Amniotic stem cell (primary cell): ENCODE data around the gene RUFY1.
"Not testable (repeated sequence)": the region's sequence is repeated elsewhere in the genome, so short reads cannot be mapped to it uniquely, and the experiment has no call there.

ENCODE experiments used
- DNase-seq: peaks from one replicate; lab custom pipeline; 2025; lab: John Stamatoyannopoulos, UW

The RUFY1 gene, protein sequence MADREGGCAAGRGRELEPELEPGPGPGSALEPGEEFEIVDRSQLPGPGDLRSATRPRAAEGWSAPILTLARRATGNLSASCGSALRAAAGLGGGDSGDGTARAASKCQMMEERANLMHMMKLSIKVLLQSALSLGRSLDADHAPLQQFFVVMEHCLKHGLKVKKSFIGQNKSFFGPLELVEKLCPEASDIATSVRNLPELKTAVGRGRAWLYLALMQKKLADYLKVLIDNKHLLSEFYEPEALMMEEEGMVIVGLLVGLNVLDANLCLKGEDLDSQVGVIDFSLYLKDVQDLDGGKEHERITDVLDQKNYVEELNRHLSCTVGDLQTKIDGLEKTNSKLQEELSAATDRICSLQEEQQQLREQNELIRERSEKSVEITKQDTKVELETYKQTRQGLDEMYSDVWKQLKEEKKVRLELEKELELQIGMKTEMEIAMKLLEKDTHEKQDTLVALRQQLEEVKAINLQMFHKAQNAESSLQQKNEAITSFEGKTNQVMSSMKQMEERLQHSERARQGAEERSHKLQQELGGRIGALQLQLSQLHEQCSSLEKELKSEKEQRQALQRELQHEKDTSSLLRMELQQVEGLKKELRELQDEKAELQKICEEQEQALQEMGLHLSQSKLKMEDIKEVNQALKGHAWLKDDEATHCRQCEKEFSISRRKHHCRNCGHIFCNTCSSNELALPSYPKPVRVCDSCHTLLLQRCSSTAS

DNA sequence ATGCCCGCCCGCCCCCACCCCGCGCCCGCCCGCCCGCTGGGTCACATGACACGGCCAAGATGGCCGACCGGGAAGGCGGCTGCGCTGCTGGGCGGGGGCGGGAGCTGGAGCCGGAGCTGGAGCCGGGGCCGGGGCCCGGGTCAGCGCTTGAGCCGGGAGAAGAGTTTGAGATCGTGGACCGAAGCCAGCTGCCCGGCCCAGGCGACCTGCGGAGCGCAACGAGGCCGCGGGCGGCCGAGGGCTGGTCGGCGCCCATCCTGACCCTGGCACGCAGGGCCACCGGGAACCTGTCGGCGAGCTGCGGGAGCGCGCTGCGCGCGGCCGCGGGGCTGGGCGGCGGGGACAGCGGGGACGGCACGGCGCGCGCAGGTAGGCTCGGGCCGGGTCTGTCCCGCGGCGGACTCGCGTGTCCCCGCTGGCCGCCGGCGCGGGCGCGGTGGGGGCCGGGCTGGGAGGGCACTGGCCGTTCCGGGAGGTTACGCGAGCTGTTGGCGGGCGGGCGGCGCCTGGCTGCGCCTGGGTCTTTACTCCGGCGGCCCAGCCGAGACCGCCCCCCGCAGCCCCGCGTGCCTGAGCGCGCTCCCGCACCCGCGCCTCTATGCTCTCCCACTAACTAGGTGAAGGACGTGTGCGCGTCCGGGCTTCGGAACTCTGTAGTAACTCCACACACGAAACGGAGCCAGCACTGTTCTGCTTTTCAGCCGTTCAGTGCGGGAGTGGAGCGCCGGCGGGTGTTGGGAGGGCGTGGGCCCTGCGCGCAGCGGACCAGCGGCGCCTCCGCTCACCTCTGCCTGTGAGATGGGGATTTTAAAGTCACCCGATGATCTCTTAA lies at the start of gene RUFY1:
Gene RUFY1 (plus strand): TSS at position 44 of the 832 bp plus-strand sequence. CDS start 16 bp downstream, at position 60.
- no peak for DNase-seq

DNA sequence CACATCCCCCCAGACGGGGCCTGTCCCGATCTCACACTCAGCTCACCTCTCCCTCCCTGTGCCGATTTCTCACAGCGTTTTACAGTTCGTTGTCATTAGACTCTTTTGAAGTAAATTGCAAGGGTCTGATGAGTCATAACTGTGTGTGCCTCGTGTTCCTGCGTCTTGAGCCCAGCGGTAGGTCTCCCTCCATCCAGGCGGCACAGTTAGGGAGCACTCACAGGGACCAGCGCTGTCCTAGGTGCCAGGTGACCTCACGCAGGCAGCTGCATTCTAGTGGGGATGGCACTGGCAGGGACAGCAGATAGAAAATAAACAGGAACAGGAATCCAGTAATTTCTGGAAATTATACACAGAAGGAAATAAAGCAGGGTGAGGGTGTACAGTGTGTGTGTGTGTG lies 48.4 kb upstream of the RUFY1 start:
- not testable (repeated sequence) for DNase-seq

DNA sequence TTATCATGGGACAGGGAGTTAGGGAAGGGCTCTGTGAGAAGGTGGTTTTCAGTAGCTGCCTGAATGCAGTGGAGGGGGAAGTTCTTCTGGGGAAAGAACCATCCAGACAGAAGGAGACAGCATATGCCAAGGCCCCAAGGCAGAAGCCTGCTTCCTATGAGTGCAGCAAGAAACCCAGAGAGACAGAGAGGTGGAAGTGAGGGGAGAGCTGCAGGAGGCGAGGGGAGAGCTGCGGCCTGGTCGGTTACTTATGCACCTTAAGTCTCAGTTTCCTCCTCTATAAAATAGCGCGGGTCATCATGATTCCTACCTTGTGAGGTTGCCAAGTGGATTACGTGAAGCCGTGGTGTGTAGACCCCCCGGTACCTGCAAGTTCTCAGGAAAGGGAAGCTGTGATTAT lies 47.9 kb upstream of the RUFY1 start:
- DNase-seq, result not testable (repeated sequence)

DNA sequence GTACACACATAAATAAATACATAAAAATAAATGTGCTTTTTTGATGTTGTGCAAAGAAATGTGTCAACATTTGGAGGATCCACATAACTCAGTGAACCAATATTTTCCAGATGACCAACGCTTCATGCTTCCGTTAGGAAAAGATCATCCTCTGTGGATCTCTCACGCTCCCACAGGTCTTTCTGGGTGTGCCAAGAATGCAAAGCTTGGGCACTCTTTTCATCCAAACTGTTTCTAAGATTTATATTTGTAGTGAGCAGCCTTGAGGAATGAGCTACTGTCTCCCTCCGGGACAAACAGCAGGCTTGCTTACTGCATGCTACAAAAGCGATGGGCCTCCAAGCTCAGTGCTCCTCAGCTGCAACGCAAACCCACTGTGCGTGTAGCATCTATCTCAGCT lies 46.2 kb upstream of the RUFY1 start:
- no peak for DNase-seq

DNA sequence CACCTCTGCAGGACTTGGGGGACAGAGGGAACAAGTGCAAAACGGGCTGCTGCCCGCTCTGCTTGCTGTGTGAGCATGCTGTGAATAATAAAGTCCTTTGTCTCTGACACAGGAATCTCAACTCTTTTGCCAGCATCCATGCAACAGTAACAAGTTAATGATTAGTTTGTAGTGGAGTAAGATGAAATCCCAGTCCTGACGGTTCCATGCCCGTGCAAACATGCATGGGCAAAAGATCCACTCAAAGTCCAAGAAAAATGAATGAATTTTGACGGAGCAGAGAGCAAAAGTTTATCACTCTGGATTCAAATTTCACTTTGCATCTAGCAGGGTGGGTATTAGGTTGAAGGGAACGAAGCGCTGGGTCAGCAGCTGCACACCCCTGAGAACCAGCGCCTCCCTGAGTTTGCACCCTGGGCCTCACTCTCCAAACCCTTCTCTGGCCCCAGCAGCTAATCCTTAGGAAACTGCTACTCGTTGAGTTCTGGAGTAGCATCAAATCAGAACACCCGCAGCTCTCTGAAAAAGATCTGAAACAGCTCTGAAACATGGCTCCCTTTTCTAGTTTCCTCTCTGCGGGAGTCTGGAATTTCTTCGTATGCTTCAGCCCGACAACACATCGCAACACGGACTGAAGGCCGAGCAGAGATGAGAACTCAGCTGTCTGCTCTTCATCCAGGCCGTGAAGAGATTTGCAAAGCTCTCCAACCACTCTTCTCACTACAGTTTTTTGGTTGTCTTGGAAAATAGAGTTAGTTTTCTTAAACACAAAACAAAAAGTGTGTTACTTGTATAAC lies 45.6 kb upstream of the RUFY1 start:
- no peak for DNase-seq

DNA sequence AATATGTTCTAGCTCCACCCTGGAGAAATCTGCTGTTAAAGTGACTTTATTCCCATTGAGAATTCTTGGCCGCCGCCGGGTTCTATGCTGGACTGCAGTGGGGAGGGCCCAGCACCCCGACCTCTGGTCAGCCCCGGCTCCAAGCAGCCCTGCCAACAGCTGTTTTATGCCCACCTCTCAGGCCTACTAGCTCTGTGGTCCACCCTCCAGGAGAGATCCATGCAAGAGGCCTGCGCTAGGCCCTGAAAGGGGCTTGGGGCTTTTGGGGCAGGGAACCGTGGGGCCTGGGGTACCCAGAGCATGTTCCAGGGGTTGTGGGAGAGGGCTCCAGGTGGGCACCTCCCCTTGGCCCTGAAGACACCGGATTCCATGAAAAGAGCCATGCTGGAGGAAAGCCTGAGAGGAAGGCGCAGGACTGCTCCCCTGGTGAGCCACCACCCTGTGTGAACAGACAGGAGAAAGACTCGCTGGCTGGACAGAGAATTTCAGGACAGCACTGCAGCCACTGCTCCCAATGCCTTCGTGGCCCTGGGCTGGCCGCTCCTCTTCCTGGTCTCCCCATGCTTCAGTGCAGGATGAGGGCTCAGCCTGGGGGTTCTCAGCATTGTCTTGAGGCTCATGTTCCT lies 44.6 kb upstream of the RUFY1 start:
- no peak for DNase-seq

DNA sequence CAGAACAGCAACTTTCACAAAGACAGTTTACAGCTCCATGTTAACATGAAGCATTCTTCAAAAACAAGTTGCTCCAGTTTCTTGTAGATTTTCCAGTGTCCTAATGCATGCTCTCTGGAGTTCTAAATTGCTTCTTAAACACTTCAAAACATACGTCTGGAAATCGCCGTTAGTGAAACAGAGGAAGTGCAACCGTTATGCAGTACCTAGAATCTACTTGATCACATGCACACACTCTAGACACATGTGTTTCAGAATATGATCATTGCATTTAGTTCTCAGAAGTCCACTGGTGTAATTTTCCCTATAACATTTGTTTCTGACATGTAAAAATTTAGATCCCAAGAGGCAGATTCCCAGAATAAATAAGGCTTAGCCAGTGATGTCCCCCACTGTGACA lies 41.1 kb upstream of the RUFY1 start:
- DNase-seq, result no peak

DNA sequence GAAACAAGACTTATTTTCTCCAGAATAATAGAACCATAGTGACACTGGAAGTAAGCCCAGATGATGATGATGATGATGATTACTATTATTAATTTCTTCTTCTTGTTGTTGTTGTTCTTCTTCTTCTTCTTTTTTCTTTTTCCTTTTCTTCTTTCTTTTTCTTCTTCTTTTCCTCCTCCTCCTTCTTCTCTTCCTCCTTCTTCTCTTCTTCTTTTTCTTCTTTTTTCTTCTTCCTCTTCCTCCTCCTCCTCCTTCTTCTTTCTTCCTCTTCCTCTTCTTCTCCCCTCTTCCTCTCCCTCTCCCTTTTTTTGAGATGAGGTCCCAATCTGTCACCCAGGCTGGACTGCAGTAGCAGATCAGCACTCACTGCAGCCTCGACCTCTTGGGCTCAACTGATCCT lies 40.5 kb upstream of the RUFY1 start:
- no peak for DNase-seq

DNA sequence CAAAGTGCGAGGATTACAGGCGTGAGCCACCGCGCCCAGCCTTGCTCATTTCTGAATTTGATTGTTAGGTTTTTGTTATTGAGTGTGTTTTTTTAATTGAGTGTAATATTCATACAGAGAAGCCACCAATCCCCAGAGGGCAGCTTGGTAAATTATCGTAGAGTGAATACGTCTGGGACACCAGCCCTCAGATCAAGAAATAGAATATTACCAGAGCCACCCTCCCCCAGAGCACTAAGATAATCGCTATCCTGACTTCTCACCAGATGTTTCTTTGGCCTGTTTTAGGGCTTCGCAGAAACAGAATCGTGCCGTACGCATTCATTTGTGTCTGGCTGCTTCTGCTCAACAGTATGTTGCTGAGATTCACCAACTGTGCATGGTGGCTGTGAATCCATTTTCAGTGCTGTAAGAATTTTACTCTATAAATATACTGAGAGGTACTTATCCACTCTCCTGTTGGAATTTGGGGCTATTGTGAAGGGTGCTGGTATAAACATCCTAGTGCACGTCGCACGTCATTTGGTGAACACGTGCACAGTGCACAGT lies 37.8 kb upstream of the RUFY1 start:
- DNase-seq, result no peak

DNA sequence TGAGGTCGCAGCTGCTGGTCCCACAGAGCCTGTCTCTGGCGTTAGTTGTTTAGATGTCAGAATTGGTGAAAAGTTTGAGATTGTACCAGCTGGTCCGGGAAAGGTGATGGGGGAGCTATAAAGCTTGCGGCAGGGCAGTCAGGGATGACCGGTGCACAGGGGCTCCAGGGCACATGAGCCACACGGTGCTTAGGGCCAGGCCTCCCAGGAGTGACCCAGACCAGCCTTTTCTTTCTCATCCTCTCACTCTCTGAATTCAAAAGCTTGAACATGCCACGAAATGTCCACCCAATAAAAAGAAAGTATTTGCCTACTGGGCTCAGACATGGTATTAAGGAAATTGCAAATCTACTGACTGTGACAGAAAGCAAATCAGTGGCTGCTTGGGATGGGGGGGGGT lies 34.9 kb upstream of the RUFY1 start:
- DNase-seq, result not testable (repeated sequence)

DNA sequence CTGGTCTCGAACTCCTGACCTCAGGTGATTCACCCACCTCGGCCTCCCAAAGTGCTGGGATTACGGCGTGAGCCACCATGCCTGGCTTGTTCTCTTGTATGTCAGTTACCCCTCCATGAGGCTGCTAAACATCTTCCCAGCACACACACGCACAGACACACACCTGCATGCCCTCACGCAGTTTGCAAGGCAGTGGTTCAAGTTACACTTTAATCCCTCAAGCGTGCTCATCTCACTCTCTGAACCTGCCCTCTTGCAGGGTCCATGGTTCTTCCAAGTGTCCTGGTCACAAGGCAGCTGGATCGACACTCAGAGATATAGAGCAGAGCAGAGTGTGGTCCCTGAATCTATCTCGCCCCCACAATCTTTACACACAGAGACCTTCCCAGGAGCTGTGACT lies 34.1 kb upstream of the RUFY1 start:
- DNase-seq, result no peak

DNA sequence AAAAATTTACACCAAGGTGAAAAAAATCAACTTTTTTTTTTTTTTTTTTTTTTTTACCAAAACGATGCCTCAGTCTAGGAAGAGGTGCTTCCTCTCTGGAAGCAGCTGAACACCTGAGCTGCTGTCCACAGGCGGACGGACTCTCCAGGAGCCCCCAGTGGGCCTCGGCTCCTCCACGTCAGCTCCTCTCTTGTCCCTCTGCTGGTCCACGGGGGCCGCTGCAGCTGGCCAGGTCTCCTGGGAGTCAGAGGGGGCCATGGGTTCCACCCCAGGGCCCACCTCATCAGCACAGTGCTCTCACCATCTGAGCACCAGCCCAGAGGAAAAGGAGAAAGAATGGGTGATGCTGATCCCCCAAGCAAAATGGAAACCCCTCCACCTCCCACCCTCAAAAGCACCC lies 32.6 kb upstream of the RUFY1 start:
- DNase-seq, result not testable (repeated sequence)

DNA sequence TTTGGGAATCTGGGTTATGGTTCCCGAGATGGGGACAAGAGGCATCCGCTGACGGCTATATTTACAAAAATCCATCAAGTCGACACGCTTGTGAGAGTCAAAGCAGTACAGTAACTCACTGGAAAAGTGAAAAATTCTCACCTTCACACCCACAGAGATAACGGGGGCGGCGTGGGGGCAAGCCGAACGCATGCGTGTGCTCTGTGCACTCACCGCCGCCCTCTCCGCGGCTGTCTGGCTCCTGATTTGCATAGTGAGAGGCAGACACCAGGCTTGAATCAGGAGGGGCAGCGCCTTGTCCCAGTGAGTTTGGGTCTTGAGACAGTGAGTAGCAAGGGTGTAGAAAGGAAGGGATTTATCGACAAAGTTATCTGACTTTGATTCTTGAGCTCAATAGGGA lies 32.0 kb upstream of the RUFY1 start:
- DNase-seq, result not testable (repeated sequence)

DNA sequence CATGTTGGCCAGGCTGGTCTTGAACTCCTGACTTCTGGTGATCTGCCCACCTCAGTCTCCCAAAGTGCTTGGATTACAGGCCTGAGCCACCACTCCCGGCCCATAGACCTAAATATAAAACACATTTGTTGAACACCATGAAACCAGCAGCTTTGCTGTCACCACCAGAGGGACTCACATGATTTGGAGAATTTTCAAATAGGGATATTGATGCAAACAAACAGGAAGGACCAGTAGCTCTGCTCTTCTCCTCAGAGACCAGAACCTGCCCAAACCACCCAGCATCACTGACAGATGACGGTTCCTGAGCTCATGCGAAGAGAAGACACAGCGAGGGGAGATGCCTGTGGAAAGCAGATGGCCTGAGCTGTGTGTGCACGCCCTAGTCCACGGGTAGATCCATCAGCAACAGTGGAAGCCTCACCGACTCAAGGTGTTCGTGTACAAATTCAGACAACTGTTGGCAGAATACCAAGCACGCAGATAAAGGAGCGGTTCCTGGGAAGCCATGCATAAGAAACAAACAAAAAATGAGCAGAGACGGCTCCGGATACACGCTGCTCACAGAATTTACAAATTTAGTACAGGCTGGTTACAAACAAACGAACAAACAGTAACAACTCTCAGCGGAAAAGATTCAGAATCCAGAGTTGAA lies 30.8 kb upstream of the RUFY1 start:
- not testable (repeated sequence) for DNase-seq

DNA sequence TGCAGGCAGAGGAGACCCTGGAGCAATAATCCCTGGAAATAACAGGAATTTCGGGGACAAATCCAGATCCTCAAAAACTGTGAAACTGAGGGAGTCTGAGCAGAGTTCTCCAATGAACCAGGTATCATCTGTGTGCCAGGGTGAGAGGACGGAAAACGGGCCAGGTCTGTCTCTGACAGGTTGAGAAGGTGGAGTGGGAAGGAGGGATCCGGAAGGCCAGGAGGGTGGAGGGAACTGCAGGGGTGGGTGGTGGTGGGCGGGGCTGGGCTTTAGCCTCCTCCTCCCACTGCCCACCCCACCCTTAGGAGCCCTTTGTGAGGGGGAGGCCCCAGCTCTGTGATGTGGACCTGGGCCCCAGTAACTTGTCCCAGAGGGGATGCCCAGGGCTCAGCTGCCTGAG lies 28.2 kb upstream of the RUFY1 start:
- DNase-seq, result not testable (repeated sequence)

DNA sequence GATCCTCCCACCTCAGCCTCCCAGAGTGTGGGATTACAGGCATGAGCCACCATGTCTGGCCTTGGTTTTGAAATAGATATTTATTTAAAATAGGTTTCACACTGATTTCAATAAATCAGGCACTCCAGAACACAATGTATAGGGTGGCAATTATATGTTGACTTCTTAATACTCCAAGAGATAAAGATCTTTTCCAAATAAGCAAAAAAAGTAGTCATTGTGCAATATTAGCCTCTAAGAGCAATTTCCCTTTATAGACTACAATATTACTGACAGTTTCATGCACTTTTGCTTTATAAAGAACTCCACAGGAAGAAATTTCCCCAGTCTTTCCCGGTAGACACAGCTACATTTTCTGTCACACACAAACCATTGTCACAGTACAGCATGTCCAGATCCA lies 23.4 kb upstream of the RUFY1 start:
- DNase-seq, result no peak

DNA sequence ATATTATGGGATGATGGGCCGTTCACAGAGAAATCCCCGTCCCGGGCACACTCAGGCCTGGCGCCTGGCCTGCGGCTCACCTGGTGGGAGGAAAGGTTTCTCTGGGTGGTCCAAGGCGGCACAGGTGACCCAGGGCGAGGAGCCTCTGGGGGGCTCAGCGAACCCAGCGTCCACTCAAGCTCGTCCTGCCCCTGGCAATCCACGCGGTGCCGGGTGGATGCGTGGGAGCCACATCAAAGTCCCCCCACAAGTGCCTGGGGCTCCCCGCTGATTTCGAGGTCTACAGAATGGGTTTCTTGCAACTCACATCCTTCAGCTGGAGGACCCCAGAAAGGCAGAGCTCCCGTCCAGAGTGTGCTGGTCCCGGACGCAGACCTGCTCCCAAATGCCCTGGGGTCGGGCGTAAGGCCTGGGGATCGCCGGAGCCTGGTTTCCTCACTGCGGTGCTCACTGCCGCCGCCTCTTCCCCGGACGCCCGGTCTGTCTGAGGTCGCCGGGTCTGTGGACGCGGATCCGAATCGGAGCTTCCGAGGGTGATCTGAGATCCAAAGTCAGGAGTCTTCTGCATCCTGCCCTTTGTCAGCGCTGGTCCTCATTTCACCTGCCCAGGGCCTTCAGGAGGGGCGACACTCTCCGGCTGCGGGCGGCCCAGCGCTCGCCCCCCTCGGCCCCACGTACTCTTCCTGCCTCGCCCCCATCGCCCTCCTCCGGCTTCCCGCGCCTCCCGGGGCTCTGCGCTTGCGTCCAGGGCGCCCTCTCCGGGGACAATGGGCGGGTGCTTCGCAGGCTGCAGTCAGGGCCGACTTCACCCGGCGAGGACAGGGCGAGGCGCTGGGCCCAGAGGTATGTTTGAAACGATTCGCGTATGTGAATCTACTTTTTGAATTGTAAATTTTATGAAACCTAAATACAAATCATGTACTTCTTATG lies 20.0 kb upstream of the RUFY1 start:
- DNase-seq, result no peak

DNA sequence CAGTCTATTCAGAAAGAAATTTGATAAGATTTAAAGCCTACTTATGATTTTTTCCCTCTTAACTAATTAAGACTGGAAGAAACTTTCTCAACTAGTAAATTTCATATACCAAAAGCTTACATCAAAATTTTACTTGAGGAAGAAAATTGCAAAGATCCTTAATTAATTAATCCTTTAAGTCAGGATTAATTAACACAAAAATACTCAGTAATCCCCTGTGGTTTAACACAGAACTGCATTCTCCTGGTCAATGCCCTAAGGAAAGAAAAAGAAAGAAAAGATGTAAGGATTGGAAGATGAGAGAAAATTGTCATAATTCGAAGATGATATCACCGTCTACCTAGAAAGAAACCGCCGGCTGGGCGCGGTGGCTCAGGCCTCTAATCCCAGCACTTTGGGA lies 17.3 kb upstream of the RUFY1 start:
- no peak for DNase-seq

DNA sequence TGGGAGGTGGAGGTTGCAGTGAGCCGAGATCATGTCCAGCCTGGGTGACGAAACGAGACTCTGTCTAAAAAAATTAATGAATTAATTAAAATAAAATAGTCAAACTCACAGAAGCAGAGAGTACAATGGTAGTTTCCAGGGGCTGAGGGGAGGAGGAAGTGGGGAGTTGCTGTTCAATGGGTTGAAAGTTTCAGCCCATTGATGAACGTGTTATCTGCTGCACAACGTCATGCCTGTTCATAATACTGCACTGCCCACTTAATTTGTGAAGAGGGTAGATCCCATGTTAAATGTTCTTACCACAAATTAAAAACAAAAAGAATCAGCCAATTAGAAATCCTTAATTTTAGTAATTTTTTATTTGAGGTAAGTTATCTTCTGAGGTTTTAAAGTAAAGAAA lies 16.4 kb upstream of the RUFY1 start:
- DNase-seq, result no peak
